HG03103 (cell line): ENCODE results near the gene STX3.
A peak's percentile ranks its signal among the peaks of the same experiment; 100 is the strongest.
"Not testable (repeated sequence)": the region's sequence is repeated elsewhere in the genome, so short reads cannot be mapped to it uniquely, and the experiment has no call there.

Experiments used
- ATAC-seq: cut with Tn5 transposase; IDR thresholded peaks from one replicate; pipeline ENCODE4 v1.9.1; 2021; ENCODE audit warnings: low read depth; ENCODE audit not compliant: unreplicated experiment

The STX3 gene

DNA sequence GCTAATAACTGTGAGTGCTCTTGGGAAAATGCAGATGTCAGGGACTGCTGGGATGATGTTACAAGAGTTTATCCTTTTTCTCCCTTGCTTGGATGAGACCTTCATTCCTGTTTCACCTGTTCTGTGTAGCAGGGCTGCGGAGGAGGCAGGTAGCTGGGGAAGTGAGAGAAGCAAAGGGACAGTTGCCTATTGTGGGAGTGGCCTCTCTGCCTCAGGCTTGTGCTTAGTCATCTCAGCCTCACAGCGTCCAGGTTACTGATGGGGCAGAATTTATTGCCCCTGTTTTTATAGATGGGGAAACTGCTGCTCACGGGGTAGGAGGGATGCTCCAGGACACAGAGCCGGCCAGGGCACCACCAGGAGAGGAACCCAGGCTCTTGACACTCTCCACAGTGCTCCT, 1.7 kb downstream of the STX3 start:
- ATAC-seq, result peak; percentile 39

DNA sequence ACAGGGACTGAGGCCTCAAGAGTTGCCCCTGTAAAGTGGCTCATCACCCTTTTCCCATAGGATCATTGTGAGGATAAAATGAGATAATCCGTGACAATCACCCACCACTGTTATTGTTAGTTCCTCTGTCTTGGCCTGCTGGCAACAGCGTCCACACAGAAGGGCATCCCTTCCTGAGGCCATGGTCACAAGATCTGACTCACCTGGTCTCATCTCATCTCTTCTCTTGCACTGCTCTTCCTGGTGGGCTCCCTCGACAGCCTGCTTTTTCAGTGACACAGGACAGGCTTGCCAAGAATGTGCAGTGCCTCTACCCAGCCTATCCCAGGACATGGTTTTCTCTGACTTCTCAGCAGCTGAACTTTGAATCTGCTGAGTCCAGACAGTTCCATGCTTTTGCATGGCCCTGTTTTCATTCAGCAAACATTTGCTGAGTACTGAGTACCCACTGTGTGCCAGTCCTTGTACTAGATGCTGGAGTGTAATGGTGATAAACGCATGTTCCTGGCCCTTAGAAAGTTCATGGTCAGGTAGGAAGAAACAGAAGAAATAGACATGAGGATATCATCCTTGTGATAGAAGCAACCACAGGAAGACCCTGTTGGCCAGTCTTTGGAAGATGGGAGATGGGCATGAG, 3.3 kb downstream of the STX3 start:
- ATAC-seq, result no peak

DNA sequence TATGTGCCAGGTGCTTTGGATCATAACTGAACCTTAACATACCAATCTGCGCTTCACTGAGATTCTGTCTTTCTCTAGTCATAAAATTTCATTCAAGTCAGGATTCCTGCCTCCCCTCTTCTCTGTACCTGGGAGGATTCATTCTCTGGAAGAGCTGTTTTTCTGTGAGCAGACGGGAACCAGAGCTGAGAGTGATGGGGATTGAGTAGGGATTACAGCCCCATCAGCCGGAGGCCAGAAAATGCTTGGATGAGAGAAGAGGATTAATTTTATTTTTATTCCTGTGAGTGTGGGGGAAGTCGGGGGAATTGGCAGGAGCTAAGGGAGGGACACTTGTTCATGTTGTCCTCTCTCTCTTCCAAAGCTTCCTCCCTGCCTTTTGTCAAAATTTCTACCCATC, 4.7 kb downstream of the STX3 start:
- no peak for ATAC-seq

DNA sequence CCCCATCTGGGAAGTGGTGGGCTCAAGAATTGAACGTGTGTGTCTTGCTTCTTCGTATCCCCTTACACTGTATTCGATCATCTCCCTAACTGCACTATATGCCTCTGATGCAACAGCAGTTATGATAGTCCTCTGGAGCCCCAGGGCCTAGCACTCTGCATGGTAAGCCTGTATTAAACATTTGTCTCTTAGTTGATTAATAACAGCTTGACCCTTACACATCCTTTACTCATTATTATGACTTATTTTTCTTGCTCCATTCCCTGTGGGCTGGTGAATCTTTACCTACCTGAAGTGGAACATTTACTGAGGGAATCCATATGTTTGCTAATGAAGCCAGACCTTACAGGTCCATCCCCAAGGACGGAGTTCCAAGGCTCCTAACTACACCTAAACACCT, 5.6 kb downstream of the STX3 start:
- ATAC-seq, result no peak

DNA sequence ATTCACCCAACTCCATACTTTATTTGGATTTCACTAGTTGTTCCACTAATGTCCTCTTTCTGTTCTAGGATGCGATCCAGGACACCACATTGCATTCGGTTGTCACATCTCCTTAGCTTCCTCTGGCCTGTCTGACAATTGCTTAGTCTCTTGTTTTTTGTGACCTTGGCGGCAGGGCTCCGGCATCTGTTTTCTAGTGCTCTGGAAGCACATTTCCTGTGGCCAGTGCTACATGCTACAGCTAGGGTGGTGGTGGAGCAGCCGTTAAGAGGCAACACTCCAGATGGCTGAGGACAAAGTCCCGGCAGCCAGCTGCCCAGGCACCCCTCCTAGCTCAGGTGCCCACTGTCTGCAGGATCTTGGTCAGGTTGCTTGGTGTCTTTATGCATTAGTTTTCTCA, 6.8 kb downstream of the STX3 start:
- no peak for ATAC-seq

DNA sequence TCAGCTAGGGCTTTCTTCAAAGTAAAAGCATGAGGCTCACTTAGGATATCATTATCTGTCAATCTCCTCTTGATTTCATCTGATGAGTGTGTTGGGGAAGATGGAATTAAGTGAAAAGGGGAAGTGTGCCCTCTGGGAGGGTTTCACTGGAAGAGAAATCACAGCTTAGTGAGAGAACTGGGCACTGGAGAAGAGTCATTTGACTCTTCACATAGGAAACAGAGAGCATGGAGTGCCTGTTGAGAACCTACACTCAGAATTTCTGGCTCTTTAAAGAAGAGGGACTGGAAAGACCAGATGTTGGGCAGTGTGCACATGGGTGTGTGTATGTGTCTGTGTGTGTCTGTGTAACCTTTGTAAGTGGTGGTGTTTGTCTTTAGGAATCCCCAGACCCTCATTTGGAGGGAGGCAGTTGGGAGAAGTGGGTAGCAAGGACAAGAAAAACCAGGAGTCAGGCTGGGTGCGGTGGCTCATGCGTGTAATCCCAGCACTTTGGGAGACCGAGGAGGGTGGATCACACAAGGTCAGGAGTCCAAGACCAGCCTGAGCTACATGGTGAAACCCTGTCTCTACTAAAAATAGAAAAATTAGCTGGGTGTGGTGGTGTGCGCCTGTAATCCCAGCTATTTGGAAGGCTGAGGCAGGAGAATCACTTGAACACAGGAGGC, 10.0 kb downstream of the STX3 start:
- no peak for ATAC-seq

DNA sequence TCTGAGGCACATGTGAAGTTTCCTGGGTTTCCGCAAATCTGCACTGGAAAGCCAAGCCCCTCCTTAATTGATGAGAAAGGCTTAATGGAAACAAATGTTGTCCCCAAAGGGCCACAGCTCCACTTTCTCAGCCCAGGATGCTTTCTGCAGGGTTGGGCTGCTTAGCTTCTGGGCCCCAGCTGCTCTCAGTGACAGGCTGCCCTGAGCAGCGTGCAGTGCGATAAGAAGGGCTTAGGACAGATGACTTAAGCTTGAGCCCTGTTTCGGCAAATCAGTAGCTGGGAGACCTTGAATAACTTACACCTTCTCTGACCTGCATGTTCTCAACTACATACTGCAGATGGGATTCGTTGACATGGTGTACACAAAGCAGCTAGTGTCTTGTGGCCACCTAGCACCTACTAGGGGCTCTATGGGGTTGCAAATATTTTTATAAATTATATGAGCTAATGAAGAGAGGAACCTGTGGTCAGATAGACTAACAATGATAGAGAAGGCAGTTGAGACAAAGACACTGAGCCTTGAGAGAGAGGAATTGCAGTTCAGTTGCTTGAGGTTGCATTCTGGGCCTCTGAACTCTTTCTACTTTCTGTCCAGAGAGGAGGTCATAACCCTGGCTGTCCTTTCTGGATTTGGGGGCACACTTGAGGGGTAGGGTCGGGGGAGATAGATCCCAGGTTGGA, 11.5 kb downstream of the STX3 start:
- ATAC-seq, result no peak

DNA sequence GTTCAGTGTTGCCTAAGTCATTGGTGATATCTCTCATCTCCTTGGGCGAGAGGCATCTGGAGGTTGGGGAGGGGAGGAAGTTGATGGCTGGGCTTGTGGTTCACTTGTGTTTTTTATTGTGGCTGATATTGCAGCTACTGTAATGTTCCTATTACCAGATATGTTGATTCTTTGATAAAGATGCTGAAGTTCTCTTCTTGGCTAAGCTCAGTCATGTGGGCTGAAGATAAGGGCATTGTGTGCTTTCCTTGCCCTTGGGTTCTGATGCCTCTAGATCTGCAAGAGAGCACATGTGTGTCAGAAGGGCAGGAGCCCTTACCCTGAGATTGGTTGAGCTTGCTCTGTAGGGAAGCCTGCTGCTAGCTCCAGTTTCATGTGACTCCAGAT, 12.0 kb downstream of the STX3 start:
- ATAC-seq, result no peak

DNA sequence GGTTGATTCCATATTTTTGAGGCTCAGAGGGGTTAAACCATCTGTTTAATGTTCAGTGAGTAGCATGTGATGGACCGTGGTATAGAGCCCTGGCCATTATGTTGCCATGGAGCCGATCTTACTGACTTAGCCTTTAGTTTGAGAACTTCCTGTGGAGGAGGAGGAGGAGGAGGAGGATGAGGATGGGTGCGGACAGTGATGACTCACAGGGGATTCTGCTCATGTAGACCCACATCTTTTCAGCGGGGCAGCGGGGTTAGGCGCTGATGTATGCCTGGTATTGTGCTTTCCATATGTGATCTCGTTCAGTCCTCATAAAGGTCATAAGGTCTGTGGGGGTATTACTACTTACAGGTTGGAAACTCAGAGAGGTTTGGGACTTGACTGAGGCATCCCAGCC, 13.9 kb downstream of the STX3 start:
- no peak for ATAC-seq

DNA sequence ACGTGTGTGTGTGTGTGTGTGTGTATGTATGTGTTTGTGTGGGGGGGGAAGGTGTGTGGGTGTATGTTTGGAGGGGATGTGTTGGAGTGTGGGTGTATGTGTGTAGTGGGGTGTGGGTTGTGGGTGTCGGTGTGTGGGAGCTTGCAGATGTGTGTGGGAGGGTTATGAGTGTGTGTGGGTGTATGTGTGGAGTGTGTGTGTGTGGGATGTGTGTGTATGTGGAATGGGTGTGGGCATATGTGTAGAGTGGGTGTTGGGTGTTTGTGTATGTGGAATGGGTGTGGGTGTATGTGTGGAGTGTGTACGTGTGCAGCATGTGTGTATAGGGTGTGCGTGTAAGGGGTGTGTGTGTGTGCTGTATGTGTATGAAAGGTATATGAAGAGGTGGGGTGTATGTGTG, 14.7 kb downstream of the STX3 start:
- ATAC-seq, result no peak

DNA sequence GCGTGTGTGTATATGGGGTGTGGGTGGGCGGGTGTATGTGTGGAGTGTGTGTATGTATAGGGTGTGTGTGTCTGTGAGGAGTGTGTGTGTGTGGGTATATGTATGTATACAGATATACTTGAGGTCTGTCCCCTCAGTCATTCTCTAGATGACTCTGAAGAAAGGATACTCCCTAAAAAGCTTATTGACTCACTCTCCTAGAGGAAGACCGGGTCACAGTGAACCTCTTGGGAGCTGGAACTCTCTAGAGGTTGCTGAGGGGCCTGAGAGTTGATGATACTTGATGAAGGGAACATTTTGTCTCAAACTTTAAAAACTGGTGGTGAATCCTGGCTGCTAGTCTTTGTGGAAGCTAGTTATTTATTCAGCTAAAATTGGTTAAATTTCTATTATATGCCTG, 15.1 kb downstream of the STX3 start:
- no peak for ATAC-seq

DNA sequence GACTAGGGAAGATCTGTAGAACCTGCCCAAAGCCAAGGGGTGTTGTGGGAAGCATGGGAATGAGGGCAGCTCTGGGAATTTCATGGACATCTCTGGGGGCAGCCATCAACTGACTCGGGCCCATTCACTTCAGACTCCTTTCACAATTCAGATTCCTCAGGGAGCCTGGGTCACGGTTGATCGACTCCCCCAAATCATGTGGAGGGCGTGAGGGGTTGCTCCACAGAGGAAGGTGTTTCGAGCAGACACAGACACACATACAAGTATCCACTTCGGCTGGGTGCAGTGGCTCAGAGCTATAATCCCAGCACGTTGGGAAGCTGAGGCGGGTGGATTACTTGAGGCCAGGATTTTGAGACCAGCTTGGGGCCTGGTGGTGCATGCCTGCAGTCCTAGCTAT, 15.7 kb downstream of the STX3 start:
- no peak for ATAC-seq

DNA sequence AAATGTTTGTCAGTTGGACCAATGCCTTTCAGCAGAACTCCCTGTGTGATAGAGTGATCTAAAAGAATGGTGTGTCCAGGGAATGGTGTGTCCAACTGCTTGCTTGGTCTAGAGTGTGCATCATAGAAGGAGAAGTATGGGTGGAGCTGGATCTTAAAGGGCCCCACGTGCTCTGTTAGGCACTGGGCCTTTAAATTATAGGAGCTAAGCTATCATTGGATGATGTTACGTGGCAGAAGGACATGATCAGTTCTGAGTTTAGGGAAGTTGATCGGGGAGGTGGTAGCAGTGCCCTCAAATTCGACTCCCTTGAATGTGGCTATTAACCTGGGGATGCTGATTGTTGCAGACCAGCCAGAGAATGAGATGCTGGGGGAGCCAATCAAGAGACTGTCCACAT, 16.4 kb downstream of the STX3 start:
- ATAC-seq, result no peak

DNA sequence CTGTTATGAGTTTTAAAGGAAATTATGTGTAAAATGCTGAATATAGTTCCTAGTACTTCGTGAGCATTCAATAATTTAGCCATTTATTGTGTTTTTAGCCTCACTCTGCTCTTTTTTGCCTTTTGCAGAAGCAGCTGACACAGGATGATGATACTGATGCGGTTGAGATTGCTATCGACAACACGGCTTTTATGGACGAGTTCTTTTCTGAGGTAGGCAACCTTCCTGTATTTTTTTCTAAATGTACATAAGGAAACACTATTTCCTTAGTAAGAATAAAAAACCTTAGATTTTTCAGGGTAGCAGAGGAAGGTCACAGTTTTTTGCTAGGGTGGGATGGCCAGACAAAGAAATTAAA, 17.9 kb downstream of the STX3 start:
- no peak for ATAC-seq

DNA sequence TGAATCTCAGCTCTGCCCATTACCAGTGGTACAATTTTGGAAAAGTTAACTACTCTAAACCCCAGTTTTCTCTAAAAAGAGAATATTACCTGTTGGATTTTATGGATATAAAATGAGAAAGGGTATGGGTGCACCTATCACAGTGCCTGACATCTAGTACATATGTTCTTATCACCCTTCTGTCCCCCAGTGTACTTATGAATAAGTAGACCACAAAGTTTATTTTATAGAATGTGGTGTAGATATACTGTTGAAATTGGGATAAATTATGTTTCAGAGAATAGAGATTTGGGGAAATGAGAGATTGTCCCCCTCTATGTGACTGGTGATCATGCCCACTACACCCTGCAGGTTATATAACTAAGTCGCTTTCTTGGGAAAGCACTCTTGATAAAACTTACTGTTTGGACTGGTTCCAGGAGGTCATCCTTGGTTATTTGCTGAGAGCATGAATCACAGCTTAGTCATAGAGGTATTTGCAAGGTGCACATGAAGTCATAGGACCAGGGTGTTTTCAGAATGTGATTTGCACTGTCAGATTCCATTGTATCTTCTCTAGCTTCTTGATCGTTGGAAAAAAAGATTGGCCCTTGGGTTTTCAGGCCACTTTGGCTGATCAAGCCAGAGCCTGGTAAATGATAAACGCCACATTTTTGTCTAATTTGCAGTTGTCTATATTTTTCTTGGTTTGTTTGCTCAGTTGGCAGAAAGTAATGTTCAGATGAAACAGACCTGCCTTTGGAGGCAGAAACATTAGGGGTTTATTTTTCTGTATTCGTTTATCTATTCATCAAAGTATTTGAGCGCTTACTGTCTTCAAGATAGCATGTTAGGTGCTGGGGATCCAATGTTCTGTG, 21.3 kb downstream of the STX3 start:
- ATAC-seq, result no peak

DNA sequence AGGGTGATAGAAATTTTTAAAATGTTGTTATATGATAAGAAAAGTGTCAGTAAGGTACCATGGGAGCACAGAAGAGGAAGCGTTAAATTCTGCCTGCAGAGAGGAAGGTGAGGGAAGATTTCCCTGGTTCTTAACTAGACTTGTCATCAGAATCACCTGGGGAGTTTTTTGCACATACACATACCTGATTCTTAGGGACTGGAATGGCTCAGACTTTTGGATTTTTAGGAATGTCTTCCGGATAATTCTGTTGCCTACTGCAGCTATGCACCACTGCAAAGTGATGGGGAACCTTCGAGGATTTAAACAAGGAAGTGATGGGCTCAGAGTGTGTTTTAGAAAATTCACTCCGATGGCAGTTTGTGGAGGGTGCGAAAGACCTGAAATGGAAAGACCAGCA, 21.9 kb downstream of the STX3 start:
- ATAC-seq, result no peak

DNA sequence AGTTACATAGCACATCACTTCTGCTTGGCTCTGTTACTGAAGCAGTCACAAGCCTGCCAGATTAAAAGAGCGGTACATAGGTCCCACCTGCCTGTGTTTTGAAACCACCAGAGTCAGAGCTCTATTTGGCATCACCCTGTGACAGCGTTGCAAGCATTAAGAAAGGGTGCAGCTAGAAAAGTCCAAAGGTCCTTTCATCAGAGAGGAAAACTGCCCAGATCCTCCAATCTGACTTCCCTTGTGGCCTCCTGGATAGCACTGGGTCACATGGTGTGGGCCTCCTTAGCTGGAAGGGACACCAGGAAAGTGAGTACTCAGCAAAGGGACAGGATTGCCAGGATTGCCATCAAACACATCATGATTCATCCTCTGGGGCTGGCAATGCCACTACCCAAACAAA, 22.9 kb downstream of the STX3 start:
- no peak for ATAC-seq

DNA sequence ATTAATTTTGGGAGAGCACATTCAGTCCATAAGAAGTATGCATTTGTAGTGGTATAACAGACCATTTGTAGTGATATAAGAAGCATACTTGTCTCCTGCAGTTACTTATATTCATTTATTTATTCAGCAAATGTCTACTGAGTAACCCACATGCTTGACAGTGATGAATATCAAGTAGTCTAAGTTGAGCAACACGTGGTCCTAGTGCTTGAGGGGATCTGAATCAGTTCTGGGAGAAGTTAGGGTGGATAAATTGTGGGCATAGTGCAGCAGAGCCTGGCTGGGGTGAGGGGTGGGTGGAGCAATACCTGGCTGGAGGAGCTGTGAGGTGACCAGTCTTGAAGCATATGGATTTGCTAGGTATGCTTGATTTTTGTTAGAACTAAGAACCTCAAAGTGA, 24.3 kb downstream of the STX3 start:
- no peak for ATAC-seq

DNA sequence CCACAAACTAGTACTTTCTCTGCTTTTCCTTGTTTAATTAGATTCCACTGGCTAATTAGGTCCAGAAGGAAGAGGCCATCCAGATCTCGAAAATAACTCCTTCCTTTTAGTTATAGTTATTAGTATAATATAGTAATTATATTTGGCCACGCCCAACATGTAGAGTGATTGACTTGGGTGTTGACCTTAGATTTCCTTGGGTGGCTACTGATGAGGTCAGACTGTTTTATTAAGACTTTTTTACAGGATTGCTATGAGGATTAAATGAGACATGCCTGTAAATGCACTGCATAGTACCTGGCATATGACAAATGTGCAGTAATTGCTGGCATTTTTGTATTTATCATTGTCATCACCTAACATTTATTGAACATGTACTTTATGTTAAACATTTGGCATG, 26.9 kb downstream of the STX3 start:
- ATAC-seq, result no peak

DNA sequence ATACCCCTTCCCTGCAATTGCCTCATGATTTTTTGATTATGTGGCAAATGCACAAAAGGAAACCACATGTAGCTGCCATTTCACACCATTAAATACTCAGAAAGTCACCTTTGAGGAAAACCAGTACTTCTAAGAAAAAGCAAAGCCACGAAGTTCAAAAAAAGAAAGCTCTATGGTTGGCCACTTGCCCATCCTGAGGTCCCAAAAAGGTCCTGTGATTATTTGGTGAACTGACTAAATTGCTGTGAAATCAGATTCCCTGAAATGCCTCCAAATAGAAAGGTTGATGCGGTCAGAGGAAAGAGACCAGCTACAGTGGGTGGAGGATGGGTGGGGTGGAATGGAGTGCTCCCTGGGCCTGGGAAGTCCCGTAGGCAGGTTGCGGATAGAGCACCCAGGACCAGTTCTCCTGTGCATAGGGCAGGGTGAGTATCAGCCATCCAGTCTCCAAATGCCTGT, 28.5 kb downstream of the STX3 start:
- ATAC-seq, result no peak

DNA sequence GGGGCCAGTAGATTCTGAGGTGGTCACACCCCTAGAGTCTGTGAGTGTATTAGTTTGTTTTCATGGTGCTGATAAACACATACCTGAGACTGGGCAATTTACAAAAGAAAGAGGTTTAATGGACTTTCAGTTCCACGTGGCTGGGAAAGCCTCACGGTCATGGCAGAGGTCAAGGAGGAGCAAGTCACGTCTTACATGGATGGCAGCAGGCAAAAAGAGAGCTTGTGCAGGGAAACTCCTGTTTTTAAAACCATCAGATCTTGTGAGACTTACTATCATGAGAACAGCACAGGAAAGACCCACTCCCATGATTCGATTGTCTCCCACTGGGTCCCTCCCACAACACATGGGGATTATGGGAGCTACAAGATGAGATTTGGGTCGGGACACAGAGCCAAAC, 29.3 kb downstream of the STX3 start:
- not testable (repeated sequence) for ATAC-seq
